Right atrium auricular region (tissue), 2 donors: ENCODE measurements around the gene ACKR1. TPM values are rescaled to one million over a fixed set of nuclear protein-coding genes. Genes with fewer than 3 reads are reported as not detected.

Experiments used
- DNase-seq: peaks from one replicate; pipeline ENCODE4 v3.0.0-alpha.2; 2019; ENCODE audit warnings: low spot score
- H3K27ac ChIP-seq, 2 donors: fragments of 200-600 bp; sonication (generic); 1 replicate in 1 of 2; 2 replicates in 1 of 2; pipeline ENCODE4 v1.5.1; 2016 to 2019
- H3K27me3 ChIP-seq, 2 donors: fragments of 200-600 bp; sonication (generic); one replicate each; pipeline versions ENCODE4 v1.5.1 to v1.6.0; 2017 to 2019
- H3K36me3 ChIP-seq: fragments of 200-600 bp; sonication (generic); one replicate; pipeline ENCODE4 v1.5.1; 2016
- H3K4me1 ChIP-seq, 2 donors: fragments of 200-600 bp; sonication (generic); one replicate each; pipeline versions ENCODE4 v1.5.1 to v1.6.0; 2017 to 2019
- H3K4me3 ChIP-seq, 2 donors: fragments of 200-600 bp; sonication (generic); 1 replicate in 1 of 2; 2 replicates in 1 of 2; pipeline ENCODE4 v1.5.1; 2017 to 2019; ENCODE audit warnings: mild to moderate bottlenecking in 1 of 2, moderate library complexity in 1 of 2
- H3K9me3 ChIP-seq, 2 donors: fragments of 200-600 bp; sonication (generic); one replicate each; pipeline ENCODE4 v1.5.1; 2019
- CTCF ChIP-seq, 2 donors: fragments of 200-600 bp; sonication (generic); IDR thresholded peaks; one replicate each; pipeline ENCODE4 v1.5.1; 2019; ENCODE audit warnings: antibody characterized with exemption in 2 of 2
- total RNA-seq, 2 donors: library from RNA; depleted of rRNA; stranded (reverse); fragments of >200 nt; gene quantifications; one replicate each; pipeline ENCODE4 v1.1.0, GENCODE V29; 2016

Gene ACKR1, protein sequence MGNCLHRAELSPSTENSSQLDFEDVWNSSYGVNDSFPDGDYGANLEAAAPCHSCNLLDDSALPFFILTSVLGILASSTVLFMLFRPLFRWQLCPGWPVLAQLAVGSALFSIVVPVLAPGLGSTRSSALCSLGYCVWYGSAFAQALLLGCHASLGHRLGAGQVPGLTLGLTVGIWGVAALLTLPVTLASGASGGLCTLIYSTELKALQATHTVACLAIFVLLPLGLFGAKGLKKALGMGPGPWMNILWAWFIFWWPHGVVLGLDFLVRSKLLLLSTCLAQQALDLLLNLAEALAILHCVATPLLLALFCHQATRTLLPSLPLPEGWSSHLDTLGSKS
- total RNA-seq: 10 to 100 TPM; 13.3 to 13.8 TPM

DNA sequence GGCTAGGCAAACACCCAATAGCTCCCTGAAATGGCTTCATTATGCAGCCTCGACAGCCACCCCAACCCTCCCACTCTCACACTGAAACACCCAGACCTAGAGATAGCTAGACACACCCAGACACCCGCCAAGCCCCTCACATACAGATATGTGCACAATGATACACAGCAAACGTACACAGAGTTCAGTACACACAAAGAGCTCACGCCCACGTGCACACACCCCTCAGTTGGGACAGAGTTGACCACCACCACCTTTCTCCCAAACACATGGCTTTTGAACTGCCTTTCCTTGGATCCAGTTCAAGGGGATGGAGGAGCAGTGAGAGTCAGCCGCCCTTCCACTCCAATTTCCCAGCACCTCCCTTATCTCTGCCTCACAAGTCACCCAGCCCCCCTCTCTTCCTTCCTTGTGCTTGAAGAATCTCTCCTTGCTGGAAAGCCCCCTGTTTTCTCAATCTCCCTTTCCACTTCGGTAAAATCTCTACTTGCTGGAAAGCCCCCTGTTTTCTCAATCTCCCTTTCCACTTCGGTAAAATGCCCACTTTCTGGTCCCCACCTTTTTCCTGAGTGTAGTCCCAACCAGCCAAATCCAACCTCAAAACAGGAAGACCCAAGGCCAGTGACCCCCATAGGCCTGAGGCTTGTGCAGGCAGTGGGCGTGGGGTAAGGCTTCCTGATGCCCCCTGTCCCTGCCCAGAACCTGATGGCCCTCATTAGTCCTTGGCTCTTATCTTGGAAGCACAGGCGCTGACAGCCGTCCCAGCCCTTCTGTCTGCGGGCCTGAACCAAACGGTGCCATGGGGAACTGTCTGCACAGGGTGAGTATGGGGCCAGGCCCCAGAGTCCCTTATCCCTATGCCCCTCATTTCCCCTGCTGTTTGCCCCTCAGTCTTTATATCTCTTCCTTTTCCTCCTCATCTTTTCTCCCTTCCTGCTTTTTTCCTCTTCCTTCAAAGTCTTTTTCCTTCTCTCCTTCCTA is at the start of gene ACKR1:
Gene ACKR1 (plus strand): TSS at position 715 of the 981 bp plus-strand sequence. CDS start 85 bp downstream, at position 800.
- Histone ChIP-seq H3K4me3 (peak within 1 kb of the TSS in 1 of 2 donors; percentile 1), H3K9me3 (no peaks in the 10 kb centered on the region), H3K27me3 (no peaks in the 10 kb centered on the region), H3K27ac (no peak within 1 kb of the TSS), H3K36me3 (no peaks in the 10 kb centered on the region), H3K4me1 (no peaks in the 10 kb centered on the region)
- no peak for TF ChIP-seq CTCF (IDR thresholded peaks at IDR 0.05)
- DNase-seq: no peak

DNA sequence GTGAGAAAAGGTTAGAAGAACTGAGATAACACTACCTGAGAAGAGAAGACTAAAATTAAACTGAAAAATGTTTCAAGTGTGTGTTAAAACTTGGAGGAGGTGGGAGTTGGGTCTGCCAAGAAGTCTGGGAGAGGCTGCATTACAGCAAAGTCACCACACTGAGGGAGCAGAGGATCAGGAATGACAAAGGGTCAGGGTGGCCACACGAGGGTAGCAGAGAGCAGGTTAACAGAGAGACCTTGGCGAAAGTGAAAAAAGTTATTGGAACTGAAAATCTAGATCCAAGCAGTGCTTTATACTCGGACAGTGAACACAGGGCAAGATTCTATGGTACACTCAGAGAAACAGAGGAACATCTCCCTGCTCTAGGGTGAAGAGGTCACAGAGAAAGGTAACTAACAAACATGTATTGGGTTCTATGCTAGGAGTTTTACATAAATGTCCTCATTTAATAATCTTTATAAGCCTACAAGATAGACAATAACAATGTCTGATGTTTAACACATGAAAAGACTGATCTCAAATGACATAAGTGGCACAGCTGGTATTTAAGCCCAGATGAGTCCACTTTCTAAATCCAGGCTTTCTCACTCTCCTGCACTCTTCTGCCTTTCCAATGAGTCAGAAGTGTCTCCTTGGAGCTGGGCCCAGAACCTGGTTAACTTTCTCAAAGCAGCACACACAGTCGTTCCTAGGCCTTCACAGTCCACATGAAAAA is 43.5 kb upstream of the ACKR1 start:
- Histone ChIP-seq H3K4me1 (peaks cover 0 to 8% of the 10 kb centered on the region in 2 donors), H3K36me3 (no peaks in the 10 kb centered on the region), H3K27me3 (no peaks in the 10 kb centered on the region), H3K27ac (peak overlapping the region; percentile 28 to 49), H3K4me3 (no peak overlapping the region), H3K9me3 (no peaks in the 10 kb centered on the region)
- peak; percentile 77 for DNase-seq
- peak; percentile 69 to 97 for TF ChIP-seq CTCF (IDR thresholded peaks at IDR 0.05)

- DNase-seq: no peak
- Histone ChIP-seq H3K27me3 (no peaks in the 10 kb centered on the region), H3K4me1 (peaks cover 0 to 8% of the 10 kb centered on the region in 2 donors), H3K36me3 (no peaks in the 10 kb centered on the region), H3K4me3 (no peak overlapping the region), H3K27ac (no peak overlapping the region), H3K9me3 (no peaks in the 10 kb centered on the region)
- TF ChIP-seq CTCF (IDR thresholded peaks at IDR 0.05): no peak
Measured at GRCh38 chr1:159161719-159162026, 43.0 kb upstream of the ACKR1 start.

DNA sequence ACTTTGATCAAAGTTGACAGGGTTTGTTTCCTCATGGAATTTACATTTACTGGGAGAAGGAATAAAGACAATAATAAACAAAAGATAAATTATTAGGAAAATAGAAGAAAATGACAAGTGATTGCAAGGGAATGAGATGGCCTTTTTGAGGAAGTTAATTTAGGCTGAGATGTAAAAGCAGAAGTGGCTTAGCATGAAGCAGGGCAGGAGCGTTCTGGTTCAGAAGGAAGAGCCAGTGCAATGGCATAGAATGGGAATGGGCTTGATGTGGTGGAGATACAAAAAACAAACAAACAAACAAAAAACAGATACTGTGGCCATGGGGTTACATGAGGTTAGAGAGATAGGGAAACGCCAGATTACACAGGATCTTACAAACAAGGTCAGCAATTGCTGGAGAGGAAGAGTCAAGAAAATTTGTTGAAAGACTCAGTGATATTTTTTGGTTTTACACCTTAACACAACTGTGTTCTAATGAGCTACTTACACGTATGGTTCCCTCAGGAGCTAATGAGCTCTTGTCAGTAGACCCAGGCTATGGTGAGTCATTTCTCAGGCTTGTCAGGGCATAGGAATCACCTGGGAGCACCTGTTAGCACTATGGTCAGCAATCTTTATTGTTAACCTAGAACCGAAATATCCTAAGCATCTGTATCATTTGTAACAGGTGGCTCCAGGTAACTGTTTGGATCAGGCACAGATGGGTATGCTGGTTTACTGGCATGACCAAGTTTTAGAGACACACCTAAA is 42.0 kb upstream of the ACKR1 start:
- Histone ChIP-seq H3K27me3 (no peaks in the 10 kb centered on the region), H3K27ac (no peak overlapping the region), H3K9me3 (no peaks in the 10 kb centered on the region), H3K4me3 (no peak overlapping the region), H3K36me3 (no peaks in the 10 kb centered on the region), H3K4me1 (peaks cover 0 to 8% of the 10 kb centered on the region in 2 donors)
- no peak for TF ChIP-seq CTCF (IDR thresholded peaks at IDR 0.05)
- DNase-seq: no peak

DNA sequence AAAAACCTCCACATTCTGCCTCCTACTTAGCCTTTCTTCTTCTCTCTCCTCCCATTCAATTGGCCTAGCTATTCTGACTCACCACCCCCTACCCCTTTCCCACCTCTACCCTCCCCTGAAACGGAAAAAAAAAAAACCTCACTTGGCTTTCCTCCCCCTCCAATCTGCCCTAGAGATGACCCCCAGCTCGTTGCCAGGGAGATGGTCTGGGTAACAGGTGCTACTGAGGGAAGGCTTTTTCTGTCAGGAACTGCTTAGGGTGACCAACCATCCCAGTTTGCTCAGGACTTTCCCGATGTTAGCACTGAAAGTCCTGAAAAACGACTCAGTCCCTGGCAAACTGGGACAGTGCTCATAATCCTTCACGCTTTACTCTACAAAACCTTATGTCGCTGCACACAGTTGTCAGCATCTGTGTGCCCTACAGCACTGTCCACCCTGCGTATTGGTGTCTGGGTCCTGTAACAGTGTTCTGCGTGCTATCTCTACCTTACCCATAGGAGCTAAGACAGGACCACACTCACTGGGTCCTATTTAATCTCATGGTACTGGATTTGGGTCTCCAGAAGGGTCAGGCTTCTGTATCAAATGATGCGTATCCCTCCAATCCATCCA is 41.0 kb upstream of the ACKR1 start:
- Histone ChIP-seq H3K9me3 (no peaks in the 10 kb centered on the region), H3K36me3 (no peaks in the 10 kb centered on the region), H3K27me3 (no peaks in the 10 kb centered on the region), H3K27ac (no peak overlapping the region), H3K4me1 (peaks cover 0 to 8% of the 10 kb centered on the region in 2 donors), H3K4me3 (no peak overlapping the region)
- no peak for TF ChIP-seq CTCF (IDR thresholded peaks at IDR 0.05)
- no peak for DNase-seq
